Activated T-helper 2 cell treated with anti-CD3 and anti-CD28 coated beads, Interferon-gamma antibody, Interleukin-2, Interleukin-4, amounts not matched to agents 10 μg/mL and 5 μg/mL and 100 μg/mL, durations not matched to agents 14 hours and 24 hours and 36 hours (primary cell): ENCODE measurements around the gene SMIM32. TPM values are rescaled to one million over a fixed set of nuclear protein-coding genes. Genes with fewer than 3 reads are reported as not detected.

ENCODE experiments used
- DNase-seq: peaks from one replicate; pipeline ENCODE4 v3.0.0; 2021; ENCODE audit warnings: low spot score
- H3K27ac Mint-ChIP-seq: one replicate; pipeline ENCODE4 v1.8.0; 2021; ENCODE audit warnings: mixed read lengths
- H3K27me3 Mint-ChIP-seq: one replicate; pipeline ENCODE4 v1.8.0; 2021; ENCODE audit warnings: low read depth, mixed read lengths
- H3K36me3 Mint-ChIP-seq: one replicate; pipeline ENCODE4 v1.8.0; 2021; ENCODE audit warnings: low read depth, mixed read lengths
- H3K4me1 Mint-ChIP-seq: one replicate; pipeline ENCODE4 v1.8.0; 2021; ENCODE audit warnings: low read depth, mixed read lengths
- H3K4me3 Mint-ChIP-seq: one replicate; pipeline ENCODE4 v1.8.0; 2021; ENCODE audit warnings: low read depth, mild to moderate bottlenecking, moderate library complexity, mixed read lengths
- H3K9me3 Mint-ChIP-seq: one replicate; pipeline ENCODE4 v1.8.0; 2021; ENCODE audit warnings: mixed read lengths
- intact Hi-C: fragments of 100-400 bp; cut with micrococcal nuclease; formaldehyde crosslinking; loops from one replicate; pipeline ENCODE4 v1.15.1; 2023
- total RNA-seq: library from RNA; stranded (reverse); gene quantifications from 2 replicates; pipeline ENCODE4 v1.2.3, GENCODE V29; 2022

Gene SMIM32
- not detected in 2 replicates for total RNA-seq

- Mint-ChIP-seq H3K27me3 (peaks cover 41% of the 10 kb centered on the region), H3K27ac (no peak within 1 kb of the TSS), H3K36me3 (no peaks in the 10 kb centered on the region), H3K4me1 (no peaks in the 10 kb centered on the region), H3K9me3 (no peaks in the 10 kb centered on the region), H3K4me3 (no peak within 1 kb of the TSS)
- no peak for DNase-seq
- intact Hi-C loops, result no loop called here
These were observed at the start of gene SMIM32 for GRCh38 chr5:136192526-136193321. Gene SMIM32 (minus strand): TSS chr5:136193162. CDS start chr5:136192524, 638 bp downstream.

- H3K4me1 Mint-ChIP-seq, result no peaks in the 10 kb centered on the region
- H3K36me3 Mint-ChIP-seq, result no peaks in the 10 kb centered on the region
- H3K4me3 Mint-ChIP-seq, result no peak overlapping the region
- H3K27ac Mint-ChIP-seq, result no peak overlapping the region
- intact Hi-C loops, result no loop called here
- DNase-seq, result no peak
- H3K9me3 Mint-ChIP-seq, result no peaks in the 10 kb centered on the region
- H3K27me3 Mint-ChIP-seq, result peaks cover 3% of the 10 kb centered on the region
These were observed 49.6 kb upstream of the SMIM32 start for GRCh38 chr5:136242611-136243010.

GRCh38 chr5:136242136-136242535, 49.2 kb upstream of the SMIM32 start:
- Mint-ChIP-seq H3K36me3 (no peaks in the 10 kb centered on the region), H3K4me1 (no peaks in the 10 kb centered on the region), H3K4me3 (no peak overlapping the region), H3K27ac (no peak overlapping the region), H3K27me3 (peaks cover 3% of the 10 kb centered on the region), H3K9me3 (no peaks in the 10 kb centered on the region)
- intact Hi-C loops, result no loop called here
- DNase-seq, result no peak

- Mint-ChIP-seq H3K4me1 (no peaks in the 10 kb centered on the region), H3K4me3 (no peak overlapping the region), H3K27me3 (peaks cover 3% of the 10 kb centered on the region), H3K27ac (no peak overlapping the region), H3K36me3 (no peaks in the 10 kb centered on the region), H3K9me3 (no peaks in the 10 kb centered on the region)
- no peak for DNase-seq
- intact Hi-C loops, result no loop called here
These were observed 47.9 kb upstream of the SMIM32 start for GRCh38 chr5:136240894-136241293.

- Mint-ChIP-seq H3K27ac (no peak overlapping the region), H3K4me3 (no peak overlapping the region), H3K27me3 (peaks cover 3% of the 10 kb centered on the region), H3K4me1 (no peaks in the 10 kb centered on the region), H3K36me3 (no peaks in the 10 kb centered on the region), H3K9me3 (no peaks in the 10 kb centered on the region)
- no peak for DNase-seq
- intact Hi-C loops, result no loop called here
These were observed 43.6 kb upstream of the SMIM32 start for GRCh38 chr5:136236479-136237083.

GRCh38 chr5:136235321-136235720, 42.4 kb upstream of the SMIM32 start:
- intact Hi-C loops, result no loop called here
- H3K4me1 Mint-ChIP-seq, result no peaks in the 10 kb centered on the region
- H3K4me3 Mint-ChIP-seq, result no peak overlapping the region
- DNase-seq, result no peak
- no peak overlapping the region for H3K27ac Mint-ChIP-seq
- no peaks in the 10 kb centered on the region for H3K9me3 Mint-ChIP-seq
- H3K36me3 Mint-ChIP-seq, result no peaks in the 10 kb centered on the region
- peaks cover 3% of the 10 kb centered on the region for H3K27me3 Mint-ChIP-seq

GRCh38 chr5:136232316-136232715, 39.4 kb upstream of the SMIM32 start:
- Mint-ChIP-seq H3K27me3 (peaks cover 2% of the 10 kb centered on the region), H3K9me3 (no peaks in the 10 kb centered on the region), H3K27ac (no peak overlapping the region), H3K4me1 (no peaks in the 10 kb centered on the region), H3K4me3 (no peak overlapping the region), H3K36me3 (no peaks in the 10 kb centered on the region)
- intact Hi-C loops, result no loop called here
- DNase-seq, result no peak

- no peak overlapping the region for H3K27ac Mint-ChIP-seq
- H3K4me3 Mint-ChIP-seq, result no peak overlapping the region
- H3K36me3 Mint-ChIP-seq, result no peaks in the 10 kb centered on the region
- no peak for DNase-seq
- intact Hi-C loops, result no loop called here
- no peaks in the 10 kb centered on the region for H3K4me1 Mint-ChIP-seq
- H3K9me3 Mint-ChIP-seq, result no peaks in the 10 kb centered on the region
- peaks cover 3% of the 10 kb centered on the region for H3K27me3 Mint-ChIP-seq
These were observed 37.2 kb upstream of the SMIM32 start for GRCh38 chr5:136230176-136230575.

- H3K4me3 Mint-ChIP-seq, result no peak overlapping the region
- no peaks in the 10 kb centered on the region for H3K36me3 Mint-ChIP-seq
- no peak overlapping the region for H3K27ac Mint-ChIP-seq
- no peak for DNase-seq
- H3K27me3 Mint-ChIP-seq, result peaks cover 3% of the 10 kb centered on the region
- H3K9me3 Mint-ChIP-seq, result no peaks in the 10 kb centered on the region
- H3K4me1 Mint-ChIP-seq, result no peaks in the 10 kb centered on the region
- intact Hi-C loops, result no loop called here
These were observed 35.3 kb upstream of the SMIM32 start for GRCh38 chr5:136228136-136228757.

- DNase-seq, result no peak
- H3K4me1 Mint-ChIP-seq, result no peaks in the 10 kb centered on the region
- H3K36me3 Mint-ChIP-seq, result no peaks in the 10 kb centered on the region
- no peak overlapping the region for H3K4me3 Mint-ChIP-seq
- intact Hi-C loops, result no loop called here
- peaks cover 1% of the 10 kb centered on the region for H3K9me3 Mint-ChIP-seq
- H3K27ac Mint-ChIP-seq, result no peak overlapping the region
- peaks cover 3% of the 10 kb centered on the region for H3K27me3 Mint-ChIP-seq
These were observed 33.4 kb upstream of the SMIM32 start for GRCh38 chr5:136226401-136226800.

GRCh38 chr5:136225796-136226195, 32.8 kb upstream of the SMIM32 start:
- Mint-ChIP-seq H3K4me3 (no peak overlapping the region), H3K27me3 (peaks cover 3% of the 10 kb centered on the region), H3K36me3 (no peaks in the 10 kb centered on the region), H3K4me1 (no peaks in the 10 kb centered on the region), H3K9me3 (peaks cover 5% of the 10 kb centered on the region), H3K27ac (no peak overlapping the region)
- intact Hi-C loops, result no loop called here
- no peak for DNase-seq

GRCh38 chr5:136222580-136223235, 29.7 kb upstream of the SMIM32 start:
- no peaks in the 10 kb centered on the region for H3K36me3 Mint-ChIP-seq
- no peak for DNase-seq
- H3K27ac Mint-ChIP-seq, result no peak overlapping the region
- intact Hi-C loops, result no loop called here
- H3K4me3 Mint-ChIP-seq, result no peak overlapping the region
- H3K9me3 Mint-ChIP-seq, result peaks cover 5% of the 10 kb centered on the region
- H3K27me3 Mint-ChIP-seq, result peaks cover 1% of the 10 kb centered on the region
- H3K4me1 Mint-ChIP-seq, result no peaks in the 10 kb centered on the region

- DNase-seq, result no peak
- Mint-ChIP-seq H3K36me3 (no peaks in the 10 kb centered on the region), H3K27ac (no peak overlapping the region), H3K4me1 (no peaks in the 10 kb centered on the region), H3K27me3 (peaks cover 1% of the 10 kb centered on the region), H3K4me3 (no peak overlapping the region), H3K9me3 (peaks cover 5% of the 10 kb centered on the region)
- intact Hi-C loops, result no loop called here
These were observed 28.4 kb upstream of the SMIM32 start for GRCh38 chr5:136221340-136221739.
